ENCODE results near the gene TWNK.

DNA sequence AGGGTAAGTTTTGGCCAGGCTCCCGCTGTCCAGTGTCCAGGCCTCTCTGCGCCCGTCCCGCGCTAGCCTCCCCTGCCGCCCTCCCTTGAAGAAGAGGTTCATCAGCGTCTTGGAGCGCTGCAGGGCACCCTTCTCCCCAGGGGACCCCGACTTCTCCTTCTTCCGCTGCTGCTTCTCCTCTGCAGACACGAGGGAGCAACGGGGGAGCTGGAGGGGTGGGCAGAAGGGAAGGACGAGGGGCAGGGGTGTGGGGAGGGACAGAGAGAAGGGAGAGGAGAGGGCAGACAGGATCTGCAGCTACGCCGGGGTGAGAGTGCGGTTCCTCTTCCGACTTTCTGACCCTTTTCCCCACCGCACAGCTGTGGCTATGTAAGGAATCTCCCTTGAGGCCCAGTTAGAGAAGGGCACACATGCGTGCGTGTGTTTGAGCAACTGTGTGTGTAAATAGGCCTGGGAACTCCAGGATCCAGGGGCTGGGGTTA lies 30.8 kb downstream of the TWNK start:
- TF ChIP-seq CTCF (IDR thresholded peaks at IDR 0.05) = no peak
- TF ChIP-seq POLR2A (IDR thresholded peaks at IDR 0.05) = no peak
